Measurements from ENCODE around the gene PHKG2.

Gene PHKG2

GRCh38 chr16:30774367-30775130 lies 26.3 kb downstream of the PHKG2 start:
- no peaks in the 10 kb centered on the region for H3K9me3 ChIP-seq (ENCODE audit: insufficient read depth, low read depth, low read length)
- H3K4me1 ChIP-seq (ENCODE audit: insufficient read depth, low read length, poor library complexity, severe bottlenecking): no peaks in the 10 kb centered on the region
- no peak overlapping the region for H2AFZ ChIP-seq (ENCODE audit: low read length)
- peaks cover 42% of the 10 kb centered on the region; the same call in 1 of the 2 replicates for H3K36me3 ChIP-seq (ENCODE audit: insufficient read depth, low read length)
- H3K79me2 ChIP-seq (ENCODE audit: insufficient read depth, low read length): no peaks in the 10 kb centered on the region
- no peak overlapping the region for H3K4me2 ChIP-seq (ENCODE audit: low read depth, low read length, poor library complexity, severe bottlenecking)
- H3F3A ChIP-seq (ENCODE audit: low read depth): no peaks in the 10 kb centered on the region
- H4K20me1 ChIP-seq (ENCODE audit: insufficient read depth, low read length, poor library complexity, severe bottlenecking): no peaks in the 10 kb centered on the region
- H3K9me2 ChIP-seq (replicated peaks; ENCODE audit: low read depth, low read length): no peaks in the 10 kb centered on the region
- no peak overlapping the region for H3K9ac ChIP-seq (ENCODE audit: low read depth, low read length, poor library complexity, severe bottlenecking)
- TF ChIP-seq CTCF (conservative IDR thresholded peaks at IDR 0.05; ENCODE audit: low read length) (no peak), EZH2phosphoT487 (IDR thresholded peaks at IDR 0.05; ENCODE audit: borderline replicate concordance) (no peak)
- H3K4me3 ChIP-seq (ENCODE audit: low read length, poor library complexity, severe bottlenecking): no peak overlapping the region
- no peaks in the 10 kb centered on the region for H3K27me3 ChIP-seq (ENCODE audit: insufficient read depth, low read length, poor library complexity, severe bottlenecking)

GRCh38 chr16:30775131-30775391 lies 26.8 kb downstream of the PHKG2 start:
- no peak for TF ChIP-seq EZH2phosphoT487 (IDR thresholded peaks at IDR 0.05; ENCODE audit: borderline replicate concordance)
- no peak overlapping the region for H2AFZ ChIP-seq (ENCODE audit: low read length)

GRCh38 chr16:30775392-30776188 lies 27.4 kb downstream of the PHKG2 start:
- Histone ChIP-seq H3K4me2 (ENCODE audit: low read depth, low read length, poor library complexity, severe bottlenecking) (no peak overlapping the region), H3K36me3 (ENCODE audit: insufficient read depth, low read length) (peaks cover 34% of the 10 kb centered on the region; the same call in 1 of the 2 replicates), H3K27me3 (ENCODE audit: insufficient read depth, low read length, poor library complexity, severe bottlenecking) (no peaks in the 10 kb centered on the region), H3K9ac (ENCODE audit: low read depth, low read length, poor library complexity, severe bottlenecking) (no peak overlapping the region), H3K4me3 (ENCODE audit: low read length, poor library complexity, severe bottlenecking) (no peak overlapping the region), H3K4me1 (ENCODE audit: insufficient read depth, low read length, poor library complexity, severe bottlenecking) (no peaks in the 10 kb centered on the region), H3K9me2 (replicated peaks; ENCODE audit: low read depth, low read length) (no peaks in the 10 kb centered on the region), H3K79me2 (ENCODE audit: insufficient read depth, low read length) (no peaks in the 10 kb centered on the region), H3K9me3 (ENCODE audit: insufficient read depth, low read depth, low read length) (no peaks in the 10 kb centered on the region), H3F3A (ENCODE audit: low read depth) (no peaks in the 10 kb centered on the region), H2AFZ (ENCODE audit: low read length) (no peak overlapping the region), H4K20me1 (ENCODE audit: insufficient read depth, low read length, poor library complexity, severe bottlenecking) (no peaks in the 10 kb centered on the region)
- TF ChIP-seq EZH2phosphoT487 (IDR thresholded peaks at IDR 0.05; ENCODE audit: borderline replicate concordance) (no peak), CTCF (conservative IDR thresholded peaks at IDR 0.05; ENCODE audit: low read length) (no peak)

More at GRCh38 chr16:30775131-30775391, 26.8 kb downstream of the PHKG2 start:
- no peaks in the 10 kb centered on the region for H3K4me1 ChIP-seq (ENCODE audit: insufficient read depth, low read length, poor library complexity, severe bottlenecking)
- no peaks in the 10 kb centered on the region for H3K79me2 ChIP-seq (ENCODE audit: insufficient read depth, low read length)
- no peak overlapping the region for H3K4me2 ChIP-seq (ENCODE audit: low read depth, low read length, poor library complexity, severe bottlenecking)
- H3F3A ChIP-seq (ENCODE audit: low read depth): no peaks in the 10 kb centered on the region
- H3K4me3 ChIP-seq (ENCODE audit: low read length, poor library complexity, severe bottlenecking): no peak overlapping the region
- no peaks in the 10 kb centered on the region for H3K9me3 ChIP-seq (ENCODE audit: insufficient read depth, low read depth, low read length)
- H3K9ac ChIP-seq (ENCODE audit: low read depth, low read length, poor library complexity, severe bottlenecking): no peak overlapping the region
- H3K36me3 ChIP-seq (ENCODE audit: insufficient read depth, low read length): peaks cover 39% of the 10 kb centered on the region; the same call in 1 of the 2 replicates
- no peaks in the 10 kb centered on the region for H4K20me1 ChIP-seq (ENCODE audit: insufficient read depth, low read length, poor library complexity, severe bottlenecking)
- no peaks in the 10 kb centered on the region for H3K27me3 ChIP-seq (ENCODE audit: insufficient read depth, low read length, poor library complexity, severe bottlenecking)
- H3K9me2 ChIP-seq (replicated peaks; ENCODE audit: low read depth, low read length): no peaks in the 10 kb centered on the region
